Caki2 (cell line): ENCODE data around the gene DSP. TPM values are rescaled to one million over a fixed set of nuclear protein-coding genes. Genes with fewer than 3 reads are reported as not detected.

Experiments used
- DNase-seq: peaks from one replicate; pipeline ENCODE4 v3.0.0-alpha.2; 2015; ENCODE audit warnings: low read depth
- in situ Hi-C: cut with HindIII; loops from 2 replicates; pipeline ENCODE4 v1.10.0; 2016; ENCODE audit warnings: low sequenced_read_pairs, low pct_unique_long_range_greater_than_20kb, mixed read lengths
- total RNA-seq: library from RNA; depleted of rRNA; stranded (reverse); fragments of >200 nt; shearing (Covaris generic); gene quantifications from 2 replicates; pipeline ENCODE4 v1.2.3, GENCODE V29; 2014; ENCODE audit warnings: low replicate concordance

DSP gene
- total RNA-seq, 1 experiment from 2014 or later, result 18.4 TPM

DNA sequence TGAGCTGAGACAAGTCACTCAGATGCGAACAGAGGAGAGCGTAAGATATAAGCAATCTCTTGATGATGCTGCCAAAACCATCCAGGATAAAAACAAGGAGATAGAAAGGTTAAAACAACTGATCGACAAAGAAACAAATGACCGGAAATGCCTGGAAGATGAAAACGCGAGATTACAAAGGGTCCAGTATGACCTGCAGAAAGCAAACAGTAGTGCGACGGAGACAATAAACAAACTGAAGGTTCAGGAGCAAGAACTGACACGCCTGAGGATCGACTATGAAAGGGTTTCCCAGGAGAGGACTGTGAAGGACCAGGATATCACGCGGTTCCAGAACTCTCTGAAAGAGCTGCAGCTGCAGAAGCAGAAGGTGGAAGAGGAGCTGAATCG lies 39.1 kb downstream of the DSP start:
- in situ Hi-C loops, result no loop called here
- DNase-seq, result no peak

DNA sequence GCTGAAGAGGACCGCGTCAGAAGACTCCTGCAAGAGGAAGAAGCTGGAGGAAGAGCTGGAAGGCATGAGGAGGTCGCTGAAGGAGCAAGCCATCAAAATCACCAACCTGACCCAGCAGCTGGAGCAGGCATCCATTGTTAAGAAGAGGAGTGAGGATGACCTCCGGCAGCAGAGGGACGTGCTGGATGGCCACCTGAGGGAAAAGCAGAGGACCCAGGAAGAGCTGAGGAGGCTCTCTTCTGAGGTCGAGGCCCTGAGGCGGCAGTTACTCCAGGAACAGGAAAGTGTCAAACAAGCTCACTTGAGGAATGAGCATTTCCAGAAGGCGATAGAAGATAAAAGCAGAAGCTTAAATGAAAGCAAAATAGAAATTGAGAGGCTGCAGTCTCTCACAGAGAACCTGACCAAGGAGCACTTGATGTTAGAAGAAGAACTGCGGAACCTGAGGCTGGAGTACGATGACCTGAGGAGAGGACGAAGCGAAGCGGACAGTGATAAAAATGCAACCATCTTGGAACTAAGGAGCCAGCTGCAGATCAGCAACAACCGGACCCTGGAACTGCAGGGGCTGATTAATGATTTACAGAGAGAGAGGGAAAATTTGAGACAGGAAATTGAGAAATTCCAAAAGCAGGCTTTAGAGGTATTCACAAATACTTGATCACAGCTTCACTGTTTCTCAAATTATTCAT lies 39.6 kb downstream of the DSP start:
- no peak for DNase-seq
- in situ Hi-C loops, result no loop called here

DNA sequence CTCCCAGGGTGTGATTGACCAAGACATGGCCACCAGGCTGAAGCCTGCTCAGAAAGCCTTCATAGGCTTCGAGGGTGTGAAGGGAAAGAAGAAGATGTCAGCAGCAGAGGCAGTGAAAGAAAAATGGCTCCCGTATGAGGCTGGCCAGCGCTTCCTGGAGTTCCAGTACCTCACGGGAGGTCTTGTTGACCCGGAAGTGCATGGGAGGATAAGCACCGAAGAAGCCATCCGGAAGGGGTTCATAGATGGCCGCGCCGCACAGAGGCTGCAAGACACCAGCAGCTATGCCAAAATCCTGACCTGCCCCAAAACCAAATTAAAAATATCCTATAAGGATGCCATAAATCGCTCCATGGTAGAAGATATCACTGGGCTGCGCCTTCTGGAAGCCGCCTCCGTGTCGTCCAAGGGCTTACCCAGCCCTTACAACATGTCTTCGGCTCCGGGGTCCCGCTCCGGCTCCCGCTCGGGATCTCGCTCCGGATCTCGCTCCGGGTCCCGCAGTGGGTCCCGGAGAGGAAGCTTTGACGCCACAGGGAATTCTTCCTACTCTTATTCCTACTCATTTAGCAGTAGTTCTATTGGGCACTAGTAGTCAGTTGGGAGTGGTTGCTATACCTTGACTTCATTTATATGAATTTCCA lies 43.9 kb downstream of the DSP start:
- no peak for DNase-seq
- in situ Hi-C loops, result no loop called here

DNA sequence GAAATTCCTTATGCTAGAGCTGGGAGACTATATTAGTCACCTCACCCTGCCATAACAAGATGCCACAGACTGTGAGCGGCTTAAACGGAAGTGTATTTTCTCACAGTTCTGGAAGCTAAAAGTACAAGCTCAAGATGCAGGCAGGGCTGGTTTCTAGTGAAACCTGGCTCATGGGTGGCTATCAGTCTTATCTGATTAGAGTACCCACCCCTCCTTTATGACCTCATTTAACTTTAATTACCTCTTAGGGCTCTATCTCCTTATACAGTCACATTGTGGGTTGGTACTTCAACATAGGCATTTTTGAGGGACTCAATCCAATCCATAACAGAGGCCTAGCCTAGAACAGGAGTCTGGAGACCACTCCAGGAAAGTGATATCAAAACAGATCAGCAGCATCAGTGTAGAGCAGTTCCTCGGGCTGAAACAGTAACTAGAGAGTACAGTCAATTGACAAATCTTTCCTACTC lies 46.2 kb downstream of the DSP start:
- in situ Hi-C loops, result no loop called here
- DNase-seq, result no peak

- in situ Hi-C loops, result no loop called here
- no peak for DNase-seq
Observed at GRCh38 chr6:7588506-7588905, 47.0 kb downstream of the DSP start.

DNA sequence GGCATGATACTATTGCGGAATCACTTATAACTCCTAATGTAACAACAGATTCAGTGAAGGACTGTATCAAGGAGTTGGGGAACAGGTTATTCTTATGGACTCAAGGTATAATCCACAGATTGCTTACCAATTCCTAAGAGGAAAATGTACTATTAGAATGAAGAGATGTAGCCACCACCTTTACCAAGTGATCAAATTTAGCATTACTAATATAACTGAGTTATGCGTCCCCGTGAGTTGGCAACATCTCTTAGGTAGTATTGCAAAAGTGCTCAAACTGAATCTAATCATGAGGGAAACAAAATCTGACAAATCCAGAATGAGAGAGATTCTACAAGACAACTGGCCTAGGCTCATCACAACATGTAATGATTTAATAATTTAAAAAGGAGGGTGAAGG lies 47.8 kb downstream of the DSP start:
- DNase-seq, result no peak
- in situ Hi-C loops, result no loop called here

- in situ Hi-C loops, result no loop called here
- DNase-seq, result peak; percentile 92
Observed at GRCh38 chr6:7589949-7590917, 48.8 kb downstream of the DSP start, which contains the start of gene SNRNP48. TSS of gene SNRNP48 (plus strand) at chr6:7590198. CDS start at chr6:7590258, 60 bp downstream.

DNA sequence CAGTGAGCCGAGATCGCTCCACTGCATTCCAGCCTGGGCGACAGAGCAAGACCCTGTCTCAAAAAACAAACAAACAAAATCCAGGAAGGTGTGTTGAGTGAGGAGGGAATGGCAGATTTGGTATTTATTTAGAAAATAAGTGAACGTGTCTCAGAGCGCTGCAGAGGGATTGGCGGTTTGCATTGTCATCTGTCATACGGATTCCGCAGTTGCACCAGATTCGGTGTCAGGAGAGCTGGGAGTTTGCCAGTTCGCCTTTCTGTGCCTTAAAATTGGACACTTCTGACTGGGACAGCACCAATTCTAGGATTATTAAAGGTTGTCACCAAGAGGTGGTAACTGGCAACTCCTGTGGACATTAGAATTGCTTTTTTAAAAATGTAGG lies 49.4 kb downstream of the DSP start:
- DNase-seq, result peak; percentile 27
- in situ Hi-C loops, result no loop called here

DNA sequence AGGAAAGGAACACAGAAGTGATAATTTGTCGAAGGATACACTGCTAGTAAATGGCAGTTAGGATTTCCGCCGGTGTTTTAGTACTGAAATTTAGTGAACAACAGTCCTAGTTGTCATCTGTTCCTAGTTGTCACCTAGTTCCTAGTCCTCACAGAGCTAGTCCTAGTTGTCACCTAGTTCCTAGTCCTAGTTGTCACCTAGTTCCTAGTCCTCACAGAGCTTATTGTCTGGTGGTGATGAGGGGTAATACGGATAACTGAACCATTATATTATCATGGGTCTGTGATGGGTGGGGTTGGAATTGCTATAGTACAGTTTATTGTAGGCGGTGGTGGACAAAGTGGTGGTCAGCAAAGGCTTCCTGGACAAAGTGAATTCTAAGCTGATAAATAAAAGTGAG lies 50.3 kb downstream of the DSP start:
- in situ Hi-C loops, result no loop called here
- no peak for DNase-seq

GRCh38 chr6:7593229-7593628 lies 51.8 kb downstream of the DSP start:
- in situ Hi-C loops, result no loop called here
- no peak for DNase-seq

DNA sequence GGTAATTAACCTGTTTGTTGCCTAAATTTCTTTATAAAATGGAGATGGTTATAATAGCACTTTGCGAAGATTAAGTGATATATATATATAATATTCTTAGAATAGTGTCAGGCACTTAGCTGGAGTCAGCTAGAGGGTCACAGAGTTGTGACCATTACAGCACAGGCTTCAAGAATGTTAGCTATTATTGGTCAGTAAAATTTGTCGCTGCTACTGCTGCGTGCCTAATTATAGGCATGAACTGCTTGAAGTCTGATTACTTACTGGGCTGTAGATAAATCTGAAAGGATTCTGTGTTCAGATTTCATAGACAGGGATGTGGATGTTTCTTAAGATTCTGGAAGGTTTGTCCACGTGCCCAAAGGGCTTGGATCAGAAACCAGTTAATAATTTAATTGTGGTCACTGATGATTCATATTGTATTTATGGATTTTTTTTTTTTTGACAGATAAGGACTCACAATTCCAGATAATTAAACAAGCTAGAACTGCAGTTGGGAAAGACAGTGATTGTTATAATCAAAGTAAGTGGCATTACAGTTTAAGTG lies 53.2 kb downstream of the DSP start:
- in situ Hi-C loops, result no loop called here
- no peak for DNase-seq

DNA sequence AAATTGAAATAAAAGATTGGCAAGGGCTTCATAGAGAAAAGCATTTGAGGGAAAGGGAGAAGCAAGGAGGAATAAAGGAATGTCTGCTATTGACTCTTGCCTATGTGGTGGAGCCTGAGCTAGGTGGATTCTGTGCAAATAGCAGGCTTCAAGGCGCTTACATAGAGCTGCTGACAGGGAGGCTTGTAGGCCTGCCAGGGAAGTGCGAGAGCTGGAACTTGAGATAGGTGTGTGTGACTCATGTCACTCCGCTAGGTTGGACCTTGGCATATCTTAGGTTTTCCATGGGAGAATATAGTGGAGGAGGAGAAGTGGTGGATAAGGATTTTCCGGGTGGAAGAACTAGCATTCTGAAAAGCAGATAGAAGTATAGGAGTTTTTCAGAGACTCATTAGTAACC lies 62.5 kb downstream of the DSP start:
- in situ Hi-C loops, result no loop called here
- DNase-seq, result no peak

- no peak for DNase-seq
Observed at GRCh38 chr6:7604506-7604905, 63.0 kb downstream of the DSP start.

GRCh38 chr6:7615611-7616383 lies 74.3 kb downstream of the DSP start:
- peak; percentile 45 for DNase-seq
- in situ Hi-C loops, result no loop called here

More at GRCh38 chr6:7604506-7604905, 63.0 kb downstream of the DSP start:
- in situ Hi-C loops, result no loop called here

GRCh38 chr6:7617801-7618764 lies 76.6 kb downstream of the DSP start:
- in situ Hi-C loops, result no loop called here
- peak; percentile 84 for DNase-seq

GRCh38 chr6:7621761-7622160 lies 80.3 kb downstream of the DSP start:
- no peak for DNase-seq
- in situ Hi-C loops, result no loop called here
